Measurements from ENCODE around the gene CADM2.

The CADM2 gene

DNA sequence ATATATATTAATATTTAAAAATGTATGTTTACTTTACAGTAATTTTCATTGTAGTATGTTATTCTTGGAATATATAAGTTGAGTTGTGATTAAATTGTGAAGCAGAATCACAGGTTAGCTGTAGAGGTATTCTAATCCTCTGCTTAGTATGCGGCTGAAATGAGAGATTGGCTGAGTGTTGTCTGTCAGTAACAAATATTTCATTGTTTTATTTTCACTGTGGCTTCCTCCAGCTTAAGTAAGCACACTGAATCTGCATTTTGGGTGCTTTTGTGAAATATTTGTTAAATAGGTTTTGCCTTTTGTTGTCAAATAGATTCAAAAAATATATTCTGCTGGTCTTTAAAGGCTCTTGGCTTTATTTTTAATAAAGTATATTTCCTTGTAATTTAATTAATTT lies 357.5 kb downstream of the CADM2 start:
- no peak for DNase-seq (ENCODE audit: low read depth, low spot score)

DNA sequence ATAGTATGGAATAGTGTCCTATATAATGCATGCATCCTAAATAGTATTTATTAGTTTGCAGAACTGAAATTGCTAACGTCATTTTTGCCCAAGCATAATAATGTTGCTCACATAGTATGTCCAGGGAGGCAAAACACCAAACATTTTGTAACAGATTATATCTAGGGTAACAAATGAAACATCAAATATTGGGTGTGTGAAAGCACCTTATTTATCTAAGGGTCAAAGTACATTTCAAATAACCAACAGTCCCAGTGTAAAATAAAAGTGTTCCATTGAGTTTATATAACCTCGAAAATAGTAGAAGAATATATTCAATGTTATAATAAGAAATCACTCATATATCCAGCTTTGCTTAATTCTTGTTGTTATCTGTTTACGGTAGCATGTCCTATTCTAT lies 363.1 kb downstream of the CADM2 start:
- DNase-seq (ENCODE audit: low read depth, low spot score): no peak

DNA sequence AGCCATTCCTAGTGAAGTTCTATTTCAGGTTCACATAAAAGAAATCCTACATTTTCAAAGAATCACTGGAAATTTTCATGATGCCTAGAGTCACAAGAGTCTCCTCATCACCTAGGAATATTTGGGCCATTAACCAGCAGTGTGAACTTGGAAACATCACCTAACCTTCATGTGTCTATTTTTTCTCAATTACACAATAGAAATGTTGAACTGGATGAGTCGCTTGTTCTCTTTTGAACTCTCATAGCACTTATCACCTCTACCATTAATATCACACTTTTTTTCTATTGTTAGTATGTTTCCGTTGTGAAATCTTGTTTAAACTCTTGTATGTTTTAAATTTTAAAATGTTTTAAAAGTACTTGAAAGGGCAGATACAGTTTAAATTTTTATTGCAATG lies 371.3 kb downstream of the CADM2 start:
- DNase-seq (ENCODE audit: low read depth, low spot score): no peak

DNA sequence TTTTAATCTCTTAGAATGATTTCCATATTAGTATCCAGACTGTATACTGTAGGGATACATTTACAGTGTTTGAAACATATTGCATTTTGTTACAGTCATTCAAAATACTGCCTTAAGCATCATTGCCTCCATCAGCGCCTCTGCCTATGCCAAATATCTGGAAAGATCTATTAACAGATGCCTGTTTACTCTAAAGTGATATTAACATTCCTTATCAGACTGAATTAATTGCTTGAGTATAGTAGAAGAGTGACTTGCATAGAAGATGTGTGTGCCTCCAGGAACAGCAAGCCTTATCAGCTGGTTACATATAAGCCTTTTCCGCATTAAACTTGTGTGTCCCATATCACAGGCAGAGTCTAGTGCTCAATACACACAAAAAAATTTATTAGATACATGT lies 379.1 kb downstream of the CADM2 start:
- DNase-seq (ENCODE audit: low read depth, low spot score): no peak

DNA sequence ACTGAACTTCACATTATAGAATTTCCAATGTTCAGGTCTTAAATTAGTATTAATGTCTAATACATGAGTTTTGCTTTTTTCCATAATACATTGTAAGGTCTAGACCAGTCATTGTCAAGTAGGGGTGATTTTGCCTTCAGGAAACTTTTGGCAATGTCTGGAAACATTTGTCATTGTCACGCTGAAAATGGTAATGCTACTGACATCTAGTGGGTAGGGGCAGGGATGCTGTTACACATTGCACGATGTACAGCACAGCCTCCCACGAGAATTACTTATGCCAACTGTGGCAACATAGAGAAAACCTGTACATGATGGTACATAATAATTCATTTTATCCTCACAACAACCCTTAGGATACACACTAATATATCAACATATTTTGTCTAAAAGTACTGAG lies 384.1 kb downstream of the CADM2 start:
- peak; percentile 14 for DNase-seq (ENCODE audit: low read depth, low spot score)

DNA sequence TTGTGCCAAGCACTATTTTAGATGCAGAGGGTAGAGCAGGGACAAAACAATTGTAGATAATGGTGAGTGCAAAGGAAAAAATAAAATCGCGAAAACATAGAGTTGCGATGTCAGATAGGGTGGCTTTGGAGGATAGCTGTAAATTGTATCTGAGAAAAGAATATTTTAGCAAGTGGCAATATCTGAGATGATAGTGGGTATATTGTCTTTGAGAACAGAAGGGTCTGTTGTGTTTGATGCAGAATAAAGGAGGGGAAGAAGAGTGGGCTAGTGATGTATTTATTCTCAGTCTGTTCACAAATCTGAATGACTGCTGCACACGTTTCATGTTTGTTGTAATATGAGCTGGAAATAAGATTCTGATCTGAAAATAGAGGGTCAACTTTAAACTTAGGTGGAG lies 396.8 kb downstream of the CADM2 start:
- no peak for DNase-seq (ENCODE audit: low read depth, low spot score)

DNA sequence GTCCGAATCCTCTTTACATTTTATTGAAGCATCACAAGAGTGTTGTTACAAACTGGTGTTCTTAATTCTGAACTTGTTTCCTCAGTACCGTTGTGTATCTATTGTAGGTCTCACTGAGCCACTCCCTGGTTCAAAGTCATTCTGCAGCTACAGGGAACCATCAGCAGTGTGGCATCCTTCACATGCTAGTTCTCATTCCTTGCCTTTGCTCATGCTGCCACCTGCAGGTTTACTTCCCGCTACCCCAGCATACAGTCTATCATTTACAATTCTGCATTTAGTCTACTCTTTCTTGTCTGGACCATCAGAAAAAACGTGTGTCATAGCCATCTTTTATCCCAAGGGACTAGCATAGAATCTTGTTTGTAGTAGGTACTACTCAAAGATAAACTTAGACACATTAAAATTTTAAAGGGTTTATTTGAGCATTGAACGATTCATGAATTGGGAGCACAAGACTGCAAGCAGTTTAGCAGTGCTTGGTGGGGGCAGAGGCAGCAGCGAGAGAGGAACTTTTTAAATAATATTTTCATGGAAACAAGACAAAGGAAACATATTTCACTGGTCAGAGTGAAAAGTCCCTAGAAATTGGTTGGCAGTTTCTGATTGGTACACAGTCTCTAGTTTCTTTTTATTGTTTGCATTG lies 402.1 kb downstream of the CADM2 start:
- DNase-seq (ENCODE audit: low read depth, low spot score): peak; percentile 67

DNA sequence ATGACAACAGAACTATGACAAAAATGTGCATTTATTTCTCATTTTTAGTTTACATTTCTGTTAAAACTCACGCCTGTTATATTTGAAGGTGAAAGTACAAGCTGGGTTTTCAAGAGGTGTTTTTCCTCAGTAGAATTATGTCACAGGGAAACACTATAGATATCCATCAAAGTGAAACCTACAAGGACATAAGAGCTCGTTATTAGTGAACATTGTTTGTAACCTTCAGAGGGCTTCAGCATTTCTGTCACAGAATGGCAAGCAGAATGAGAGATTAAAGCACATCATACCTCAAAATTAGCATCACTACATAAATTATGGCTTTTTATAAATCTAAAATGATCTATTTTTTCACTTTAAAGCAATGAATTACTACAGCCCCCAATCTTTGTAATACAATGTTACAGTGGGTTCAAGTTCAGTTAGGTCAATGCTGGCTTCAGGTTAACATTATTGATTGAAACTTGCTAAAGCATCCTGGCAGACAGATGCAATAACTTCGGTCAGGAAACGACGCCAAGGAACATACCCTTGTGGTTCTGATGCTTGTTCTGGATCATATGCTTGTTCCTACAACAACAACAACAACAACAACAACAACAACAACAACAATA lies 405.6 kb downstream of the CADM2 start:
- no peak for DNase-seq (ENCODE audit: low read depth, low spot score)

DNA sequence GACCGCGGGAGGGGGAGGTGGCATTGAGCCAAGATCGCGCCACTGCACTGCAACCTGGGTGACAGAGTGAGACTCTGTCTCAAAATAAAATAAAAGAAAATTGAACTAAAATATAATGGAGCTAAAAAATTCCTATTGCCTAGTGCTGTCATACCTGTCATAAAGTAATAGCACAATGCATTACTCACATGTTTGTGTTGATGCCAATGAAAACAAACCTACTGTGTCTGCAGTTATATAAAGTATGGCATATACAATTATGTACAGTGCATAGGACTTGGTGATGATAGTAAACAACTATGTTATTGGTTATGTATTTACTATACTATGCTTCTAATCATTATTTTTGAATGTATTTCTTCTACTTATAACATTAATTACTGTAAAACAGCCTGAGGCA lies 411.6 kb downstream of the CADM2 start:
- no peak for DNase-seq (ENCODE audit: low read depth, low spot score)

DNA sequence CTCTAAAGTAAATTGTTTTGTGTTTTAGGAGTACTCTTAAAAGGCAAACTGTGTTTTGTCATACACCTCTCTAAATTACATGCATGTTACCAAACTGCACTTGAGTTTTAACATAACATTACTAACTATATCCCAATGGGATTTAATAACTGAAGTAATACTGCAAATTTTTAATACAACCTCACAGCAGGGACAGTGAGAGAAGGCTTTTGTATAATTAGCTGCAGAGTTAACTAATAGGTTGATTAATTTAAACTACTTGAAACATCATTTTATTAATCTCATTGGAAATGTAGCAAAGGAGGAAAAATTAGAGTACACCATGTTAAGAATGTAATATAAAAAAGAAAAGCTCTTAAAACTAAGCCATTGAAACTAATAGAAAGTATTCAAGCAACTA lies 417.3 kb downstream of the CADM2 start:
- DNase-seq (ENCODE audit: low read depth, low spot score): no peak

DNA sequence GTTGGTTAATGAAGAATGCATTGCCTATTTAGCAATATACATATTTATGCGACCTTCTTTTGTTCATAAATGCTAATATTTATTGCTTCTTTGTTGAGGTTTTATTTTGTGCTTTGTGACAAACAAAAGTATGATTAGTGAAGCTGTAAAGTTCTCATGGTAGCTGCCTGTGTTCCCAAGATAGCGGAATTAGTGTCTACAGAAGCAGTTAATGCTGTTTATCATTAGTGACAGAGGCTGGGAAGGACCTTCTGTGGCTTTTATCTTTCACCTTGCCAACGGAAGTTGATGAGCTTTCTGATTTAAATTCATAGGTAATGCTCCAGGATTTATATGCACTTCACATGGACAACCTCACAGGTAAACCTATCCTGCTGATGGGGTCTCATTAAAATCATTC lies 418.3 kb downstream of the CADM2 start:
- no peak for DNase-seq (ENCODE audit: low read depth, low spot score)

DNA sequence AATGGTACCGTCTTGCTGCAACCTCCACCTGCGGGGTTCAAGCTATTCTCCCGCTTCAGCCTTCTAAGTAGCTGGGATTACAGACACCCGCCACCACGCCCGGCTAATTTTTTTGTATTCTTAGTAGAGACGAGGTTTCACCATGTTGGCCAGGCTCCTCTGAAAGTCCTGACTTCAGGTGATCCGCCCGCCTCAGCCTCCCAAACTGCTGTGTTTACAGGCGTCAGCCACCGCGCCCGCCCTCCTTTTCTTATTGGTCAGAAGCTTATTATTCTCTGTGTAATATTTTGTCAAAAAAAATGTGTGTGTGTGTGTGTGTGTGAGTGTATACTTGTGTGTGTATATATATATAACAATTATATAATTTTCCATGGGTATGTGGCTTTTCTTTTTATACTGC lies 425.6 kb downstream of the CADM2 start:
- DNase-seq (ENCODE audit: low read depth, low spot score): no peak

DNA sequence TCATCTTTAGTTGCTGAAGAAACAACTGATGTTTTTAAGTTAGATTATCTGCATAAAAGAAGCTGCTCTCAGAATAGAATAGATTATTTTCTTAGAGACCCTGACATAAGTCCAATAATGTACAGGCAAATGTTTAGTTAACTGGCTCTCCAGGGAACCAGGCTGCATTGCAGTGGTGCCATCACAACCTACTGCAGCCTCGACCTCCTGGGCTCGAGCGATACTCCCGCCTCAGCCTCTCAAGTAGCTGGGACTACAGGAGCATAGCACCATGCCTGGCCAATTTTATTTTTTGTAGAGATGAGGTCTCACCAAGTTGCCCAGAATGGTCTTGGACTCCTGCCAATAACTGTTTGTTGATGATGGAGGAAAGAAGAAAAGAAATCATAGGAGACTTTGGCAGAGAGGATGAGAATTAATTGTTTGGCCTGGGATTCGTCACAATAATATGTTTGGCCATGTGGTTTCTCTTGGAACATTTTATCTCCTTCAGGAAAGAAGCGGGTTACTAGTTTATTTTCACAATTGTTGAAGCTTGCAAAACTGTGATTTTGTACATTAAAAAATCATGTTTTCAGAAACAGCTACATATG lies 429.2 kb downstream of the CADM2 start:
- DNase-seq (ENCODE audit: low read depth, low spot score): peak; percentile 35

DNA sequence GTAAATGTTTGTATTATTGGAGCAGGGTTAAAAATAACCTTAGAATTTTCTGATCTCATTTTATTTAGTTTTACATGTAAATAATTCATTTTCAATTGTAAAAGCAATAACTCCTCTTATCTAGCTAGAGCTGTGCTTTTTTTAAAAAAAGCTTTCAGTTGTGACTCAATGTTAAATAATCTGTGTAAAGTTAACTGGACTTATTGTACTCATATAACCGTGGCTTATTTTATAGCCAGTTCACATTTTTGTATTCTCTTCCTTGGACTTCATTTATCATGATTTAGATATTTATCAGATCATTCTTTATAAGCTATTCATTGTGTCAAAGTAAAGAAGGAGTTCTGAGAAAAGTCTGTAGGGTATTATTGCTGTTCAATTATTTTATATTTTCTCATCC lies 435.6 kb downstream of the CADM2 start:
- no peak for DNase-seq (ENCODE audit: low read depth, low spot score)

DNA sequence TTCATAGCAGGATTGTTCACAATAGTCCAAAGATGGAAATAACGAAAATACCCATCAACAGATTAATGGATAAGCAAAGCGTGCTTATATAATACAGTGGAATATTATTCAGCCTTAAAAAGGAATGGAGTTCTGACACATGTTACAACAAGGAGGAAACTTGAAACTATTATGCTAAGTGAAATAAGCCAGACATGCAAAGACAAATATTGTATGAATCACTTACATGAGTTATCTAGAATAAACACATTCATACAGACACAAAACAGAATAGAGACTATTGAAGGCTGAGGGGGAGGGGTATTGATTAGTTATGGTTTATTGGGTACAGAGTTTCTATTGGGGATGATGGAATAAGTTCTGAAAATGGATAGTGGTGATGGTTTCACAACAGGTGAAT lies 438.6 kb downstream of the CADM2 start:
- DNase-seq (ENCODE audit: low read depth, low spot score): no peak

DNA sequence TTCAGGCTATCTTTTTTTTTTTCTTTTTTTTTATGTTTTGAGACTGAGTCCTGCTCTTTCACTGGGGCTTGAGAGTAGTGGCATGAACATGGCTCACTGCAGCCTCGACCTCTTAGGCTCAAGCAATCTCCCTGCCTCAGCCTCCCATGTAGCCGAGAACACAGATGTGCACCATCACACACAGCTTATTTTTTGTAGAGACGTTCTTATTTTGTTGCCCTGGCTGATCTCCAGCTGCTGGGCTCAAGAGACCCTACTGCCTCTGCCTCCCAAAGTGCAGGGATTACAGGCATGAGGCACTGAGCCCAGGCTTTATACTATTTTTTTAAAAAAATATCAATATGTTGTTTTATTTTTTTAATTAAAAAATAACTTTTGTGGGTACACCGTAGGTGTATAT lies 467.3 kb downstream of the CADM2 start:
- no peak for DNase-seq (ENCODE audit: low read depth, low spot score)

DNA sequence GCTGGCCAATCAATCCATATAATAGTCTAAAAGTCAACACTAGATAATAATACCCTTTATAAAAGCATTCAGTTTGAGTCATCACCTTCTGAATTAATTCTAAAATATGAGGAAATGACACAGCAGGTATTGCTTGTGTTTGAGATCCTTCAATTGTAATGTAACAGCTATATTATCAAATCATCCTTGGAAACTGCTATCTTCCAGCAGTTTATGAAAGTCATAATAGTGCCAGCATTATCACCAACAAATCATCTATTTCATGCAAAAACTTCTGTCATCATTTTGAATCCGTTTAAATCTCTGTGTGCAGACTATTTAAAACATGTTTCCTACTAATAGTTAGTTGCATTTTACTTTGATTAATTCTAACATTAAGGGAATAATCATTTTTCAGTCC lies 468.7 kb downstream of the CADM2 start:
- DNase-seq (ENCODE audit: low read depth, low spot score): no peak

DNA sequence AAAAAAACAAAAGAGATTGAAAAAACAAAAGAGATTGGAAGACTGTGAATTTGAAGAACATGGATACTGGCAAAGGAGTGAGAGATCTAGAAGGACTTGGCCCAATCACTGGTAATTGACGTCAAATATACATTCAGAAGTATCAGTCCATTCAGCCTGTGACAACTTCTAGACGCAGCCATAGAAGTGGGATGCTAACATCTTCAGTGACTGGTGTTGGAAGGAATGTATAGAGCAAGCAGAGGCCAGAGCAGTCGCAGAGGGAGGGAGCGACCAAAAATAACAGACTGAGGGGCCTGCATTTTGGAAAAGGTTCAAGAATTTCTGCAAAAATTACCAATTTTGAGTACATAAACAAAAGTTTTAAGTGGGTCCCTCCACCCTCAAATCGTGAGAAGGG lies 473.3 kb downstream of the CADM2 start:
- no peak for DNase-seq (ENCODE audit: low read depth, low spot score)

DNA sequence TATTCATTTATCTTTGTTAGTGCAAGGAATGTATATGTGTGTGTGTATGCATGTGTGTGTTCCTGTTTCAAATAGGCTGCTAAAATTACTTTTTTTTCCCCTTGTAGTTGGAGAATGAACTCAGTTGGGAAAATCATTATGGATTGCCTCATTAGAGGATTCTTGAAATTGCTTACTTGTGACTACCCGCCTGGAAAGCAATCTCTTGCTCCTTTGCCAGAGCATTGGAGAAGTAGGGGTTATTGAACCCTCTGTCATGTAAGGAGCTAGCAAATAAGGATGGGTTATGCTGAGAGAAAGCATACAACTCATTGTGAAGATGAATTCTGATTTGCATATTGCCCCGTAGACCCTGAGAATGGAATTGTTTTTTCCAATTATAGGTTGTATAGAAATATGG lies 474.5 kb downstream of the CADM2 start:
- DNase-seq (ENCODE audit: low read depth, low spot score): peak; percentile 33

DNA sequence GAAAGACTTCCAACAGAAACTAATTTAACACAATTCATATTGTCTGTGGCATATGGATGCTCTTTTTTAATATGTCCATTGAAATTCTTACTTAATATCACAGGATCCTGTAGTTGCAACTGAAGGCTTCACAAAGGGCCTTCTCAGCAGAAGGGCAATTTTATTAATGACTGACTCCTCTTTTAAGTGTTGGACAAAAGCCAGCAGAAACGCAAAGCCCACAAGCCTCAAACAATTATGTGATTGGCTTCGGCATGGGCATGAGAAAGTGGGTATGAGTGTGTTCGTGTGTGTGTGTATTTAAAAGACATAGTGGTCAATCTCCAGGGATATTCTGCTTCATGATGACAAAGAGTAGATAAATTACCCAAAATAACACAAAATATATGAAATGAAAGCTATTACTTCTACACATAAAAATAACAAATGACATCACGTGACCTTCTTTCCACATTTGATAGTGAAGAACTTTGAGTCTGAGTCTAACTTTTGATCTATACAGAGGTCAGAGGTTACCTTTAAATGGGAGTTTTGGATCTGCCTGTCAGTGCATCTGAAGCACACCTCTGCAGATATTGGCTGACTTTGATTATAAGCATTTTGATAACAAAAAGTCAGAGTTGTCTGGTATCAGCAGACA lies 496.9 kb downstream of the CADM2 start:
- no peak for DNase-seq (ENCODE audit: low read depth, low spot score)

DNA sequence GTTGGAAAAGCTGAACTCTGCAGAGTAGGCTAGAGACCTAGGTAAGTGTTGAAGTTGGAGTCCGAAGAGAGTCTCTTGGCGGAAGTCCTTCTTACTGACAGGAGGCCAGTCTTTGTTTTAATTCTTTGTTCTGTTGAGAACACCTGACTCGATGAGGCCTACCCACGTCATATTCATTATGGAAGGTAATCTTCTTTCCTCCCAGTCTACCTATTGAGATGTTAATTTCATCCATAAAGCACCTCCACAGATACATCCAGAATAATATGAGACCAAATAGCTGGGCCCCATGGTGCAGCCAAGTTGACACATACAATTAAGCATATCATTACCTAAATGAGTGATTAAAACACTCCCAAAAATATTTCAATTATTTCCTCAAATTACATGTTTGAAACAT lies 515.5 kb downstream of the CADM2 start:
- no peak for DNase-seq (ENCODE audit: low read depth, low spot score)

DNA sequence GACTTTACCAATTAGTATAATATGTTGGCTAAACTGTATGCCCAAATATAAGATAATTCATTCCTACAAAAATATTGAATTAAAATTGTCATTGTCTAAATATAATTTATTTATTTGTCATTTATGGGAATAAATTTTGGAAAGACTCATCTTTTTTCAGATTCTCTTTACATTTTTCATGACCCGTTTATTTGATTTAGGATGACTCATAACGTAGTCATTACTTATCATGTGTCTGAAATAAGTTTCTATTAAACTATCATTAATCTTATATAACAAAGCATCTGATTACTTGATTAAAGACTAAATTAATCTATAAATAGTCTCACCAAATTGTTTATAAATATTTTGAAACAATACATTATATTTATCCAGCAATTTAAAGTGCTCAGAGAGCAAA lies 516.6 kb downstream of the CADM2 start:
- DNase-seq (ENCODE audit: low read depth, low spot score): no peak

DNA sequence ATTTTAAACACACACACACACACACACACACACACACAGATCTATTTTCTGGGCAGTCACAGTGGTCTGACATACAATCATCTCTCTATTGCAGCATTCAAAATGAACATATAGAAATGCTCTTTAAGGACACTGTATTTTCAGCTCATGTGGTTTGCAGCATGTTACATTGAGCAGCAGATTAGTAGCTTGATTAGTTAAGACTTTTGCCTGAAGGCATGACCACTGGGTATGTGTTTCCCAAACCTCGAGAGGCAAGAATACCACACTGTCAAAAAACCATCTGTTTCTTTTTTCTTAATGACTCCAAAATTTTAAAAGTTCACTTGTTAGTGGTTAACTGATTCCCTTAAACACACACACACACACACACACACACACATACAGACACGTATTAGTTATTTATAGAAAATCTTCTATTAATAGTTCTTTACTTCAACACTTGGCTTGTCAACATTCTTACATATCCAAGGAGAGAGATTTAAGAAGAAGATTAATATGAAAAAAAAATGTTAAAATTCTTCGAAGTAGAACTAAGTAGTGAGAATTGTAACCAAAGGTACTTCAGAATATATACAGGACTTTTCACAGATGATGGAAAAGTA lies 518.2 kb downstream of the CADM2 start:
- no peak for DNase-seq (ENCODE audit: low read depth, low spot score)

Measured in astrocyte of the hippocampus (primary cell).